Measurements from ENCODE around the gene MTOR.

GRCh38 chr1:11286735-11287410 lies 24.5 kb upstream of the MTOR start:
- no peak for TF ChIP-seq POLR2AphosphoS5 (IDR thresholded peaks at IDR 0.05)
- TF ChIP-seq CTCF (IDR thresholded peaks at IDR 0.05 in 8 of 11, conservative IDR thresholded peaks at IDR 0.05 in 3 of 11), result no peak

All from spleen (tissue), 7 donors.